Measurements from ENCODE around the gene PTMA.
"Not testable (repeated sequence)": the region's sequence is repeated elsewhere in the genome, so short reads cannot be mapped to it uniquely, and the experiment has no call there.

DNA sequence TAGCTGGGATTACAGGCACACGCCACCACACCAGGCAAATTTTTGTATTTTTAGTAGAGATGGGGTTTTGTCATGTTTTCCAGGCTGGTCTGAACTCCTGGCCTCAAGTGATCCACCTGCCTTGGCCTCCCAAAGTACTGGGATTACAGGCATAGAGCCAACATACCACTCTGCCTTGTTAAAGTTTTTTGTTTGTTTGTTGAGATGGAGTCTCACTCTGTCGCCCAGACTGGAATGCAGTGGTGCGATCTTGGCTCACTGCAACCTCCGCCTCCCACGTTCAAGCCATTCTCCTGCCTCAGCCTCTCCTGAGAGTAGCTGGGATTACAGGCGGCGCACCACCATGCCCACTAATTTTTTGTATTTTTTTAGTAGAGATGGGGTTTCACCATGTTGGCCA is 48.3 kb upstream of the PTMA start:
- not testable (repeated sequence) for TF ChIP-seq CTCF (IDR thresholded peaks at IDR 0.05; ENCODE audit: low read length); EZH2 (optimal IDR thresholded peaks at IDR 0.05; ENCODE audit: low read depth, low read length); EZH2phosphoT487 (IDR thresholded peaks at IDR 0.05; ENCODE audit: low read length)

Measured in MM.1S (cell line).